Adrenal gland (tissue), 12 donors: Measurements from ENCODE around the gene ANKRD53. TPM values are rescaled to one million over a fixed set of nuclear protein-coding genes. Genes with fewer than 3 reads are reported as not detected.

Experiments
- DNase-seq, 7 donors: peaks; one replicate each; pipeline ENCODE4 v3.0.0-alpha.2; 2019 to 2020
- H3K27ac ChIP-seq, 5 donors: fragments of 200-600 bp; sonication (generic) in 4 of 5; 1 replicate in 3 of 5; 2 replicates in 2 of 5; pipeline versions ENCODE4 v1.5.1 to v1.8.0; 2016 to 2020; ENCODE audit warnings: mild to moderate bottlenecking in 1 of 5
- H3K27me3 ChIP-seq: fragments of 200-600 bp; 2 replicates; pipeline ENCODE4 v1.8.0; 2021
- H3K36me3 ChIP-seq, 2 donors: fragments of 200-600 bp; replicated peaks in 1 of 2; 1 replicate in 1 of 2; 2 replicates in 1 of 2; pipeline versions ENCODE4 v1.5.1 to v1.8.0; 2018 to 2022
- H3K4me1 ChIP-seq, 2 donors: fragments of 200-600 bp; replicated peaks in 1 of 2; 1 replicate in 1 of 2; 2 replicates in 1 of 2; pipeline versions ENCODE4 v1.5.1 to v1.8.0; 2018 to 2021
- H3K4me3 ChIP-seq, 4 donors: fragments of 200-600 bp; sonication (generic) in 3 of 4; one replicate each; pipeline ENCODE4 v1.5.1; 2016 to 2018
- H3K9me3 ChIP-seq, 3 donors: fragments of 200-600 bp; sonication (generic) in 1 of 3; replicated peaks in 1 of 3; 1 replicate in 2 of 3; 2 replicates in 1 of 3; pipeline versions ENCODE4 v1.5.1 to v1.8.0; 2016 to 2021
- CTCF ChIP-seq, 6 experiments: fragments of 450-650 bp in 4 of 6; fragments of 200-600 bp in 2 of 6; sonication (generic) in 1 of 6; IDR thresholded peaks; 1 replicate in 5 of 6; 2 replicates in 1 of 6; pipeline versions ENCODE4 v1.5.1 to v1.8.0; 2016 to 2021; ENCODE audit warnings: antibody characterized with exemption in 6 of 6, mild to moderate bottlenecking in 2 of 6, moderate library complexity in 1 of 6
- POLR2A ChIP-seq, 2 donors: fragments of 450-650 bp; IDR thresholded peaks; one replicate each; pipeline ENCODE4 v1.6.1; 2017; ENCODE audit warnings: antibody characterized with exemption in 2 of 2, mild to moderate bottlenecking in 2 of 2, moderate library complexity in 1 of 2
- WGBS, 4 donors: extraction: QIAGEN DNeasy Blood & Tissue Kit in 2 of 4; methylation state at CpG; one replicate each; pipeline versions ENCODE4 v1.1.5 to v1.1.7; 2013 to 2017; 5-methylcytosine and 5-hydroxymethylcytosine counted together
- intact Hi-C, 2 donors: fragments of 100-400 bp; cut with DNase I; formaldehyde crosslinking; loops; one replicate each; pipeline versions ENCODE4 v1.14.1 to v1.15.0; 2022 to 2023
- polyA plus RNA-seq, 3 donors: library from polyadenylated mRNA; stranded (reverse); fragments of 200-250 nt in 2 of 3; fragments of 350-450 nt in 1 of 3; fragmentation: Illumina TruSeq in 1 of 3; extraction: RNeasy Lipid Tissue Mini Kit (QIAGEN cat#74804) in 1 of 3; gene quantifications; one replicate each; pipeline ENCODE4 v1.2.3, GENCODE V29; 2013 to 2014
- total RNA-seq, 9 donors: library from RNA; depleted of rRNA in 4 of 9; stranded (reverse); fragments of >200 nt in 4 of 9; fragments of 120-200 nt in 1 of 9; fragmentation: NEBNext Ultra II Directional in 1 of 9; extraction: Animal tissue kit (Norgen Biotek cat#: 25700) in 1 of 9; gene quantifications; one replicate each; pipeline versions ENCODE4 v1.1.0 to v1.2.4, GENCODE V29; 2013 to 2023
- donor health status: healthy with polysubstance abuse.
- donor health status: Bipolar disorder and iron deficiency.
- donor health status: DM: yes; HTN: yes; CAD: no.
- donor health status: DM: no; HTN: no; CAD: no.
- donor health status: DM: no; HTN: no; CAD: no.
- donor health status: DM: yes; HTN: yes; CAD: no.

The ANKRD53 gene
- total and polyA plus RNA-seq, 12 donors, result 0.61 to 5.1 (median 2.1) TPM; not detected in 1

GRCh38 chr2:70959271-70959761, 19.1 kb upstream of the ANKRD53 start:
- TF ChIP-seq CTCF (IDR thresholded peaks at IDR 0.05) (no peak), POLR2A (IDR thresholded peaks at IDR 0.05) (no peak)
- no peaks in the 10 kb centered on the region for H3K36me3 ChIP-seq
- H3K4me3 ChIP-seq, result no peak overlapping the region
- no peaks in the 10 kb centered on the region for H3K27me3 ChIP-seq
- H3K27ac ChIP-seq, result no peak overlapping the region
- H3K9me3 ChIP-seq, result no peaks in the 10 kb centered on the region
- intact Hi-C loops, result no loop called here
- WGBS, 4 donors, result 85 to 92% (median 90%) methylated on average over 3 to 9 of the region's 9 CpGs
- H3K4me1 ChIP-seq, result no peaks in the 10 kb centered on the region
- peak in 2 of 7 donors; percentile 5 to 10 for DNase-seq

- intact Hi-C loops, result no loop called here
- TF ChIP-seq CTCF (IDR thresholded peaks at IDR 0.05) (no peak), POLR2A (IDR thresholded peaks at IDR 0.05) (no peak)
- no peaks in the 10 kb centered on the region for H3K36me3 ChIP-seq
- H3K27me3 ChIP-seq, result no peaks in the 10 kb centered on the region
- H3K27ac ChIP-seq, result no peak overlapping the region
- peaks cover 0 to 2% of the 10 kb centered on the region in 2 donors for H3K4me1 ChIP-seq
- H3K4me3 ChIP-seq, result no peak overlapping the region
- H3K9me3 ChIP-seq, result no peaks in the 10 kb centered on the region
- peak in 3 of 7 donors; percentile 7 to 18 (median 9) for DNase-seq
- WGBS, 4 donors, result 77 to 88% (median 82%) methylated on average over 14 to 17 of the region's 17 CpGs
Measured at GRCh38 chr2:70959851-70960832, 18.3 kb upstream of the ANKRD53 start.

GRCh38 chr2:70960833-70961647, 17.4 kb upstream of the ANKRD53 start:
- TF ChIP-seq POLR2A (IDR thresholded peaks at IDR 0.05) (no peak), CTCF (IDR thresholded peaks at IDR 0.05) (no peak)
- DNase-seq, result peak in 3 of 7 donors; percentile 13 to 43 (median 15)
- no peaks in the 10 kb centered on the region for H3K27me3 ChIP-seq
- H3K36me3 ChIP-seq, result no peaks in the 10 kb centered on the region
- WGBS, 4 donors, result 61 to 74% (median 63%) methylated on average over 6 to 14 of the region's 14 CpGs
- intact Hi-C loops, result no loop called here
- H3K9me3 ChIP-seq, result no peaks in the 10 kb centered on the region
- no peak overlapping the region for H3K27ac ChIP-seq
- peaks cover 0 to 6% of the 10 kb centered on the region in 2 donors for H3K4me1 ChIP-seq
- H3K4me3 ChIP-seq, result no peak overlapping the region

- Histone ChIP-seq H3K9me3 (no peaks in the 10 kb centered on the region), H3K27ac (no peak overlapping the region), H3K36me3 (no peaks in the 10 kb centered on the region), H3K4me3 (no peak overlapping the region), H3K4me1 (peaks cover 0 to 6% of the 10 kb centered on the region in 2 donors), H3K27me3 (no peaks in the 10 kb centered on the region)
- intact Hi-C loops, result no loop called here
- TF ChIP-seq POLR2A (IDR thresholded peaks at IDR 0.05) (no peak), CTCF (IDR thresholded peaks at IDR 0.05) (no peak)
- 56 to 81% (median 76%) methylated on average over 3 to 4 of the region's 4 CpGs for WGBS, 4 donors
- peak in 1 of 7 donors; percentile 2 for DNase-seq
Measured at GRCh38 chr2:70961648-70961994, 16.8 kb upstream of the ANKRD53 start.
